Activated CD4-positive, alpha-beta memory T cell treated with anti-CD3 and anti-CD28 coated beads, Interleukin-2, amount 10 ng/mL, durations not matched to agents 7 days and 5 days (primary cell): ENCODE results near the gene TCF7L1. TPM values are rescaled to one million over a fixed set of nuclear protein-coding genes. Genes with fewer than 3 reads are reported as not detected.
"Not testable (repeated sequence)": the region's sequence is repeated elsewhere in the genome, so short reads cannot be mapped to it uniquely, and the experiment has no call there.

ENCODE experiments used
- CTCF ChIA-PET: fragments of 350-600 bp; sonication (Branson Sonifier 250); formaldehyde crosslinking; loops from one replicate; lab custom pipeline; 2021; ENCODE audit warnings: antibody characterized with exemption, inconsistent platforms; lab: Charles Lee
- POLR2A ChIA-PET: fragments of 350-600 bp; sonication (Branson Sonifier 250); formaldehyde crosslinking; loops from one replicate; lab custom pipeline; 2021; ENCODE audit warnings: antibody characterized with exemption; lab: Charles Lee
- DNase-seq: peaks from one replicate; pipeline ENCODE4 v3.0.0-alpha.2; 2020
- H3K27ac Mint-ChIP-seq: one replicate; pipeline ENCODE4 v1.8.0; 2021; ENCODE audit warnings: mild to moderate bottlenecking, mixed read lengths
- H3K27me3 Mint-ChIP-seq: one replicate; pipeline ENCODE4 v1.8.0; 2021; ENCODE audit warnings: mixed read lengths
- H3K36me3 Mint-ChIP-seq: one replicate; pipeline ENCODE4 v1.8.0; 2021; ENCODE audit warnings: low read depth, mixed read lengths
- H3K4me1 Mint-ChIP-seq: one replicate; pipeline ENCODE4 v1.8.0; 2021; ENCODE audit warnings: mixed read lengths
- H3K4me3 Mint-ChIP-seq: one replicate; pipeline ENCODE4 v1.8.0; 2021; ENCODE audit warnings: mild to moderate bottlenecking, mixed read lengths
- H3K9me3 Mint-ChIP-seq: one replicate; pipeline ENCODE4 v1.8.0; 2021; ENCODE audit warnings: mixed read lengths
- total RNA-seq, 2 experiments: library from RNA; stranded (reverse); gene quantifications; one replicate each; pipeline ENCODE4 v1.2.3, GENCODE V29; 2021

The TCF7L1 gene
- total RNA-seq, 2 experiments from 2014 or later, result 0.08 TPM; not detected in 1

- no peak overlapping the region for H3K4me3 Mint-ChIP-seq
- no peaks in the 10 kb centered on the region for H3K36me3 Mint-ChIP-seq
- no peak for DNase-seq
- no peaks in the 10 kb centered on the region for H3K9me3 Mint-ChIP-seq
- no peak overlapping the region for H3K27ac Mint-ChIP-seq
- peaks cover 10% of the 10 kb centered on the region for H3K4me1 Mint-ChIP-seq
- ChIA-PET CTCF (no interaction called here), POLR2A (no interaction called here)
- peaks cover 74% of the 10 kb centered on the region for H3K27me3 Mint-ChIP-seq
Observed at GRCh38 chr2:85134896-85135659, 1.9 kb downstream of the TCF7L1 start.

- Mint-ChIP-seq H3K36me3 (no peaks in the 10 kb centered on the region), H3K27ac (no peak overlapping the region), H3K4me3 (no peak overlapping the region), H3K9me3 (no peaks in the 10 kb centered on the region), H3K4me1 (peaks cover 10% of the 10 kb centered on the region), H3K27me3 (peaks cover 73% of the 10 kb centered on the region)
- CTCF ChIA-PET, result no interaction called here
- POLR2A ChIA-PET, result no interaction called here
- no peak for DNase-seq
Observed at GRCh38 chr2:85135660-85135914, 2.4 kb downstream of the TCF7L1 start.

- Mint-ChIP-seq H3K4me3 (no peak overlapping the region), H3K27me3 (peaks cover 71% of the 10 kb centered on the region), H3K36me3 (no peaks in the 10 kb centered on the region), H3K4me1 (peaks cover 8% of the 10 kb centered on the region), H3K9me3 (no peaks in the 10 kb centered on the region), H3K27ac (no peak overlapping the region)
- CTCF ChIA-PET, result interaction anchor here (0.7 kb wide), 1 partner anchor 213 kb away, joined by 3 read pairs; no protein-coding TSS in a partner anchor
- no peak for DNase-seq
- POLR2A ChIA-PET, result no interaction called here
Observed at GRCh38 chr2:85137156-85137555, 4.0 kb downstream of the TCF7L1 start.

- Mint-ChIP-seq H3K27ac (no peak overlapping the region), H3K36me3 (no peaks in the 10 kb centered on the region), H3K27me3 (peaks cover 48% of the 10 kb centered on the region), H3K4me1 (no peaks in the 10 kb centered on the region), H3K4me3 (no peak overlapping the region), H3K9me3 (no peaks in the 10 kb centered on the region)
- ChIA-PET POLR2A (no interaction called here), CTCF (no interaction called here)
- no peak for DNase-seq
Observed at GRCh38 chr2:85143463-85144082, 10.4 kb downstream of the TCF7L1 start.

GRCh38 chr2:85145116-85145820 is 12.1 kb downstream of the TCF7L1 start:
- POLR2A ChIA-PET, result no interaction called here
- CTCF ChIA-PET, result no interaction called here
- Mint-ChIP-seq H3K4me3 (no peak overlapping the region), H3K9me3 (no peaks in the 10 kb centered on the region), H3K27ac (no peak overlapping the region), H3K27me3 (peaks cover 36% of the 10 kb centered on the region), H3K36me3 (no peaks in the 10 kb centered on the region), H3K4me1 (no peaks in the 10 kb centered on the region)
- DNase-seq, result no peak

- ChIA-PET CTCF (no interaction called here), POLR2A (no interaction called here)
- Mint-ChIP-seq H3K27ac (no peak overlapping the region), H3K4me3 (no peak overlapping the region), H3K9me3 (no peaks in the 10 kb centered on the region), H3K27me3 (peaks cover 21% of the 10 kb centered on the region), H3K4me1 (peaks cover 2% of the 10 kb centered on the region), H3K36me3 (no peaks in the 10 kb centered on the region)
- no peak for DNase-seq
Observed at GRCh38 chr2:85148190-85148589, 15.0 kb downstream of the TCF7L1 start.

GRCh38 chr2:85151026-85151425 is 17.8 kb downstream of the TCF7L1 start:
- no peak overlapping the region for H3K4me3 Mint-ChIP-seq
- no peak for DNase-seq
- ChIA-PET CTCF (interaction anchor here (1.0 to 1.4 kb wide), 2 partner anchors 8 to 135 kb away, joined by 3 to 4 read pairs; no protein-coding TSS in a partner anchor), POLR2A (no interaction called here)
- H3K27ac Mint-ChIP-seq, result no peak overlapping the region
- H3K9me3 Mint-ChIP-seq, result no peaks in the 10 kb centered on the region
- H3K4me1 Mint-ChIP-seq, result peaks cover 2% of the 10 kb centered on the region
- H3K36me3 Mint-ChIP-seq, result no peaks in the 10 kb centered on the region
- peaks cover 17% of the 10 kb centered on the region for H3K27me3 Mint-ChIP-seq

GRCh38 chr2:85152895-85153294 is 19.7 kb downstream of the TCF7L1 start:
- H3K27ac Mint-ChIP-seq, result no peak overlapping the region

GRCh38 chr2:85154048-85154753 is 21.0 kb downstream of the TCF7L1 start:
- Mint-ChIP-seq H3K27ac (no peak overlapping the region), H3K4me1 (peaks cover 2% of the 10 kb centered on the region), H3K9me3 (no peaks in the 10 kb centered on the region), H3K36me3 (no peaks in the 10 kb centered on the region), H3K4me3 (no peak overlapping the region), H3K27me3 (peaks cover 7% of the 10 kb centered on the region)
- no peak for DNase-seq
- CTCF ChIA-PET, result no interaction called here
- POLR2A ChIA-PET, result no interaction called here

More at GRCh38 chr2:85152895-85153294, 19.7 kb downstream of the TCF7L1 start:
- Mint-ChIP-seq H3K4me1 (peaks cover 2% of the 10 kb centered on the region), H3K9me3 (no peaks in the 10 kb centered on the region), H3K27me3 (peaks cover 9% of the 10 kb centered on the region), H3K4me3 (no peak overlapping the region), H3K36me3 (no peaks in the 10 kb centered on the region)
- no peak for DNase-seq
- CTCF ChIA-PET, result no interaction called here
- POLR2A ChIA-PET, result no interaction called here

- H3K27me3 Mint-ChIP-seq, H3K36me3 Mint-ChIP-seq, H3K9me3 Mint-ChIP-seq, H3K4me3 Mint-ChIP-seq, H3K4me1 Mint-ChIP-seq, CTCF ChIA-PET, POLR2A ChIA-PET, H3K27ac Mint-ChIP-seq, DNase-seq: not testable (repeated sequence)
Observed at GRCh38 chr2:85155082-85155481, 21.9 kb downstream of the TCF7L1 start.

- Mint-ChIP-seq H3K9me3 (no peaks in the 10 kb centered on the region), H3K36me3 (no peaks in the 10 kb centered on the region), H3K27me3 (peaks cover 7% of the 10 kb centered on the region), H3K4me1 (peaks cover 2% of the 10 kb centered on the region), H3K4me3 (no peak overlapping the region), H3K27ac (no peak overlapping the region)
- no peak for DNase-seq
- ChIA-PET POLR2A (no interaction called here), CTCF (no interaction called here)
Observed at GRCh38 chr2:85156153-85156552, 23.0 kb downstream of the TCF7L1 start.

- DNase-seq, result no peak
- Mint-ChIP-seq H3K27ac (no peak overlapping the region), H3K9me3 (no peaks in the 10 kb centered on the region), H3K4me3 (no peak overlapping the region), H3K4me1 (no peaks in the 10 kb centered on the region), H3K36me3 (no peaks in the 10 kb centered on the region), H3K27me3 (peaks cover 6% of the 10 kb centered on the region)
- POLR2A ChIA-PET, result no interaction called here
- CTCF ChIA-PET, result no interaction called here
Observed at GRCh38 chr2:85156619-85157018, 23.4 kb downstream of the TCF7L1 start.

- no peaks in the 10 kb centered on the region for H3K36me3 Mint-ChIP-seq
- H3K9me3 Mint-ChIP-seq, result no peaks in the 10 kb centered on the region
- no peak overlapping the region for H3K4me3 Mint-ChIP-seq
- ChIA-PET CTCF (no interaction called here), POLR2A (no interaction called here)
- no peak overlapping the region for H3K27ac Mint-ChIP-seq
- no peaks in the 10 kb centered on the region for H3K4me1 Mint-ChIP-seq
- peaks cover 6% of the 10 kb centered on the region for H3K27me3 Mint-ChIP-seq
- no peak for DNase-seq
Observed at GRCh38 chr2:85157345-85157744, 24.2 kb downstream of the TCF7L1 start.
